Measurements from ENCODE around the gene UGT1A5. TPM values are rescaled to one million over a fixed set of nuclear protein-coding genes. Genes with fewer than 3 reads are reported as not detected.

Gene UGT1A5
- total RNA-seq, 1 experiment from 2014 or later, result not detected

DNA sequence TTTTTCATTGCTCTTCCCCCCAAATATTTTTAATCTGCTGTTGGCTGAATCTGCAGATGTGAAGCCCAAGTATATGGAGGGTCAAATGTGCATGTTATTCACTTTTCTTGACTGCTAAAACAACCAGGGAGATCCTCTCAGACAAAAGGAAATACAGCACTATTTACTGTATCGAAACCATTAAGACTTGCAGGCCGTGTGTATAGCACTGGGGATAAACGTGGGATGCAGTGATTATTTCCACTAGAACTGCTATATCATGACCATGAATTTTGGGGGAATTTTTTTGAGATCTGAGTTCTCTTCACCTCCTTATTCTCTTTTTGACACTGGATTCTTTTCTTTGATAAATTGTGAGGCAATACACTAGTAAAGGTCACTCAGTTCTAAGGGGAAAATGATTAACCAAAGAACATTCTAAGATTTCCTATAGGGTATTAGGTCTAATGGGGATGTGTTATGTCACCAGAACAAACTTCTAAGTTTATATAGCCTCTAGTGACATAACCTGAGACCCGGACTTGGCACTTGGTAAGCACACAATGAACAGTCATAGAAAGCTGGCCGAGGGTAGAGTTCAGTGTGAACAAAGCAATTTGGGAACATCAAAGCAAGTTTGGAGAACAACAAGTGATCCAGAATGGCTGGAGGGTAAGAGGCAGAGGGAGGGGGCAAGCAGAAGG, 32.5 kb downstream of the UGT1A5 start:
- no peaks in the 10 kb centered on the region for H3K9me2 ChIP-seq (ENCODE audit: insufficient read depth)
- H2AFZ ChIP-seq (ENCODE audit: low read depth, low read length, poor library complexity, severe bottlenecking), result no peak overlapping the region
- H3K79me2 ChIP-seq (ENCODE audit: insufficient read depth, low read length), result no peaks in the 10 kb centered on the region
- H3K4me3 ChIP-seq (replicated peaks in 1 of 2; ENCODE audit: low read depth in 1 of 2, low read length in 2 of 2), result no peak overlapping the region
- H3K4me1 ChIP-seq (ENCODE audit: control insufficient read depth in 1 of 2, insufficient read depth in 2 of 2, low read length in 2 of 2), result no peaks in the 10 kb centered on the region
- no peaks in the 10 kb centered on the region for H3K27me3 ChIP-seq (ENCODE audit: insufficient read depth, low read length)
- no TSS peak for BruUV-seq (replicated peaks)
- H3K36me3 ChIP-seq (ENCODE audit: control insufficient read depth in 1 of 2, insufficient read depth in 2 of 2, low read length in 2 of 2), result no peaks in the 10 kb centered on the region
- H3K27ac ChIP-seq (ENCODE audit: low read depth, low read length), result no peak overlapping the region
- CTCF ChIA-PET, result no interaction called here
- intact Hi-C loops (cut with micrococcal nuclease), result no loop called here
- H3K4me2 ChIP-seq (ENCODE audit: low read length), result no peak overlapping the region
- TF ChIP-seq RAD21 (IDR thresholded peaks at IDR 0.05; ENCODE audit: low read depth) (no peak), YY1 (IDR thresholded peaks at IDR 0.05; ENCODE audit: extremely low read depth, insufficient replicate concordance, low read depth, low read length) (no peak), CEBPB (IDR thresholded peaks at IDR 0.05; ENCODE audit: low read depth) (no peak), ZFX (IDR thresholded peaks at IDR 0.05) (no peak), EZH2phosphoT487 (IDR thresholded peaks at IDR 0.05; ENCODE audit: borderline replicate concordance) (no peak), CTCF (IDR thresholded peaks at IDR 0.05 in 2 of 3, conservative IDR thresholded peaks at IDR 0.05 in 1 of 3; ENCODE audit: borderline replicate concordance in 1 of 3, insufficient read depth in 1 of 3, low read depth in 2 of 3, low read length in 2 of 3) (no peak), POLR2A (IDR thresholded peaks at IDR 0.05; ENCODE audit: borderline replicate concordance, extremely low read depth, insufficient read depth, insufficient read length) (no peak), JUND (IDR thresholded peaks at IDR 0.05) (no peak), SRF (IDR thresholded peaks at IDR 0.05; ENCODE audit: low read depth) (no peak), ZNF274 (IDR thresholded peaks at IDR 0.05; ENCODE audit: low read depth, low read length) (no peak), POLR2AphosphoS5 (IDR thresholded peaks at IDR 0.05; ENCODE audit: low read depth, low read length) (no peak), FOSL1 (IDR thresholded peaks at IDR 0.05; ENCODE audit: low read depth) (no peak), ELF1 (IDR thresholded peaks at IDR 0.05; ENCODE audit: borderline replicate concordance, low read depth) (no peak), TCF7L2 (IDR thresholded peaks at IDR 0.05; ENCODE audit: borderline replicate concordance, extremely low read depth, insufficient read depth, insufficient read length) (no peak)
- TF ChIP-seq, protein P1, sequence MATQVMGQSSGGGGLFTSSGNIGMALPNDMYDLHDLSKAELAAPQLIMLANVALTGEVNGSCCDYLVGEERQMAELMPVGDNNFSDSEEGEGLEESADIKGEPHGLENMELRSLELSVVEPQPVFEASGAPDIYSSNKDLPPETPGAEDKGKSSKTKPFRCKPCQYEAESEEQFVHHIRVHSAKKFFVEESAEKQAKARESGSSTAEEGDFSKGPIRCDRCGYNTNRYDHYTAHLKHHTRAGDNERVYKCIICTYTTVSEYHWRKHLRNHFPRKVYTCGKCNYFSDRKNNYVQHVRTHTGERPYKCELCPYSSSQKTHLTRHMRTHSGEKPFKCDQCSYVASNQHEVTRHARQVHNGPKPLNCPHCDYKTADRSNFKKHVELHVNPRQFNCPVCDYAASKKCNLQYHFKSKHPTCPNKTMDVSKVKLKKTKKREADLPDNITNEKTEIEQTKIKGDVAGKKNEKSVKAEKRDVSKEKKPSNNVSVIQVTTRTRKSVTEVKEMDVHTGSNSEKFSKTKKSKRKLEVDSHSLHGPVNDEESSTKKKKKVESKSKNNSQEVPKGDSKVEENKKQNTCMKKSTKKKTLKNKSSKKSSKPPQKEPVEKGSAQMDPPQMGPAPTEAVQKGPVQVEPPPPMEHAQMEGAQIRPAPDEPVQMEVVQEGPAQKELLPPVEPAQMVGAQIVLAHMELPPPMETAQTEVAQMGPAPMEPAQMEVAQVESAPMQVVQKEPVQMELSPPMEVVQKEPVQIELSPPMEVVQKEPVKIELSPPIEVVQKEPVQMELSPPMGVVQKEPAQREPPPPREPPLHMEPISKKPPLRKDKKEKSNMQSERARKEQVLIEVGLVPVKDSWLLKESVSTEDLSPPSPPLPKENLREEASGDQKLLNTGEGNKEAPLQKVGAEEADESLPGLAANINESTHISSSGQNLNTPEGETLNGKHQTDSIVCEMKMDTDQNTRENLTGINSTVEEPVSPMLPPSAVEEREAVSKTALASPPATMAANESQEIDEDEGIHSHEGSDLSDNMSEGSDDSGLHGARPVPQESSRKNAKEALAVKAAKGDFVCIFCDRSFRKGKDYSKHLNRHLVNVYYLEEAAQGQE (IDR thresholded peaks at IDR 0.05; ENCODE audit: low read depth), result no peak
- TF ChIP-seq, protein P2, sequence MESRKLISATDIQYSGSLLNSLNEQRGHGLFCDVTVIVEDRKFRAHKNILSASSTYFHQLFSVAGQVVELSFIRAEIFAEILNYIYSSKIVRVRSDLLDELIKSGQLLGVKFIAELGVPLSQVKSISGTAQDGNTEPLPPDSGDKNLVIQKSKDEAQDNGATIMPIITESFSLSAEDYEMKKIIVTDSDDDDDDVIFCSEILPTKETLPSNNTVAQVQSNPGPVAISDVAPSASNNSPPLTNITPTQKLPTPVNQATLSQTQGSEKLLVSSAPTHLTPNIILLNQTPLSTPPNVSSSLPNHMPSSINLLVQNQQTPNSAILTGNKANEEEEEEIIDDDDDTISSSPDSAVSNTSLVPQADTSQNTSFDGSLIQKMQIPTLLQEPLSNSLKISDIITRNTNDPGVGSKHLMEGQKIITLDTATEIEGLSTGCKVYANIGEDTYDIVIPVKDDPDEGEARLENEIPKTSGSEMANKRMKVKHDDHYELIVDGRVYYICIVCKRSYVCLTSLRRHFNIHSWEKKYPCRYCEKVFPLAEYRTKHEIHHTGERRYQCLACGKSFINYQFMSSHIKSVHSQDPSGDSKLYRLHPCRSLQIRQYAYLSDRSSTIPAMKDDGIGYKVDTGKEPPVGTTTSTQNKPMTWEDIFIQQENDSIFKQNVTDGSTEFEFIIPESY (IDR thresholded peaks at IDR 0.05; ENCODE audit: extremely low read depth, insufficient replicate concordance, low read length), result no peak
- no peaks in the 10 kb centered on the region for H4K20me1 ChIP-seq (ENCODE audit: insufficient read depth)
- H3K9me3 ChIP-seq (ENCODE audit: control insufficient read depth in 1 of 2, insufficient read depth in 1 of 2, low read depth in 1 of 2, low read length in 2 of 2), result no peaks in the 10 kb centered on the region
- RAD21 ChIA-PET (ENCODE audit: low non-redundant PET in 1 of 2, low total read pairs in 2 of 2, uncharacterized antibody in 2 of 2, unreplicated experiment in 2 of 2), result no interaction called here
- ATAC-seq (no peak), DNase-seq (ENCODE audit: low read depth, low spot score) (no peak)
- POLR2A ChIA-PET, result no interaction called here
- H3K9ac ChIP-seq (ENCODE audit: low read length), result no peak overlapping the region

Data from HCT116 (cell line).